RWPE2 (cell line): ENCODE data around the gene CADM4.
"Not testable (repeated sequence)": the region's sequence is repeated elsewhere in the genome, so short reads cannot be mapped to it uniquely, and the experiment has no call there.

Source experiments
- ATAC-seq: fragments of 200-7000 bp; cut with Tn5 transposase; 3 replicates; pipeline ENCODE4 v1.9.1; 2021; ENCODE audit warnings: low read depth
- DNase-seq: peaks from one replicate; pipeline ENCODE4 v3.0.0-alpha.2; 2020; ENCODE audit warnings: low spot score
- H3K27ac ChIP-seq: fragments of 450-650 bp; 2 replicates; pipeline ENCODE4 v1.5.1; 2017; ENCODE audit warnings: mild to moderate bottlenecking; ENCODE audit not compliant: poor library complexity, severe bottlenecking
- H3K27me3 ChIP-seq: fragments of 250-450 bp; sonication (Bioruptor Pico); 2 replicates; pipeline ENCODE4 v1.5.1; 2021; ENCODE audit warnings: mild to moderate bottlenecking, moderate library complexity; ENCODE audit not compliant: insufficient read depth, poor library complexity, severe bottlenecking
- H3K36me3 ChIP-seq: fragments of 250-450 bp; sonication (Bioruptor Pico); 2 replicates; pipeline ENCODE4 v1.5.1; 2020; ENCODE audit warnings: low read depth, mild to moderate bottlenecking, moderate library complexity
- H3K4me1 ChIP-seq: fragments of 250-450 bp; sonication (Bioruptor Pico); 2 replicates; pipeline ENCODE4 v1.5.1; 2021; ENCODE audit warnings: mild to moderate bottlenecking, moderate library complexity; ENCODE audit not compliant: insufficient read depth, poor library complexity, severe bottlenecking
- H3K4me3 ChIP-seq: fragments of 250-450 bp; sonication (Bioruptor Pico); 2 replicates; pipeline ENCODE4 v1.5.1; 2021; ENCODE audit warnings: mild to moderate bottlenecking, moderate library complexity; ENCODE audit not compliant: severe bottlenecking
- H3K9me3 ChIP-seq: fragments of 250-450 bp; sonication (Bioruptor Pico); 2 replicates; pipeline ENCODE4 v1.5.1; 2021; ENCODE audit warnings: mild to moderate bottlenecking, moderate library complexity; ENCODE audit not compliant: severe bottlenecking
- TF ChIP-seq, protein P1 (sequence below): fragments of 450-650 bp; IDR thresholded peaks from one replicate; pipeline ENCODE4 v1.5.1; 2017; ENCODE audit warnings: mild to moderate bottlenecking, moderate library complexity; ENCODE audit not compliant: poor library complexity, severe bottlenecking

The CADM4 gene

DNA sequence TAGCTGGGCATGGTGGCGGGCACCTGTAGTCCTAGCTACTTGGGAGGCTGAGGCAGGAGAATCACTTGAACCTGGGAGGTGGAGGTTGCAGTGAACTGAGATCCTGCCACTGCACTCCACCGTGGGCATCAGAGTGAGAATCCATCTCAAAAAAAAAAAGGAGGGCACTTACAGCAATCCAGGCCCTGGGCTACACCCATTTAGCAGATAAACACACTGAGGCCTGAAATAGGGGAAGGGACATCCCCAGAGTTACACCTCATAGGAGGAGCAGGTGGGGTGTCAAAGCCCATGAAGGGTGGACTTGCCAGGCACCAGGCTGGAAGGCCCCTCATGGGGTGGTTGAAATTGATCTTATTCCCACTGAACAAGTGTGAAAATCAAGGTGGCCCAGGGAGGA lies 44.3 kb upstream of the CADM4 start:
- Histone ChIP-seq H3K4me3 (no peak overlapping the region), H3K9me3 (no peaks in the 10 kb centered on the region), H3K27ac (no peak overlapping the region), H3K4me1 (peaks cover 9% of the 10 kb centered on the region), H3K36me3 (no peaks in the 10 kb centered on the region), H3K27me3 (no peaks in the 10 kb centered on the region)
- TF ChIP-seq, protein P1, sequence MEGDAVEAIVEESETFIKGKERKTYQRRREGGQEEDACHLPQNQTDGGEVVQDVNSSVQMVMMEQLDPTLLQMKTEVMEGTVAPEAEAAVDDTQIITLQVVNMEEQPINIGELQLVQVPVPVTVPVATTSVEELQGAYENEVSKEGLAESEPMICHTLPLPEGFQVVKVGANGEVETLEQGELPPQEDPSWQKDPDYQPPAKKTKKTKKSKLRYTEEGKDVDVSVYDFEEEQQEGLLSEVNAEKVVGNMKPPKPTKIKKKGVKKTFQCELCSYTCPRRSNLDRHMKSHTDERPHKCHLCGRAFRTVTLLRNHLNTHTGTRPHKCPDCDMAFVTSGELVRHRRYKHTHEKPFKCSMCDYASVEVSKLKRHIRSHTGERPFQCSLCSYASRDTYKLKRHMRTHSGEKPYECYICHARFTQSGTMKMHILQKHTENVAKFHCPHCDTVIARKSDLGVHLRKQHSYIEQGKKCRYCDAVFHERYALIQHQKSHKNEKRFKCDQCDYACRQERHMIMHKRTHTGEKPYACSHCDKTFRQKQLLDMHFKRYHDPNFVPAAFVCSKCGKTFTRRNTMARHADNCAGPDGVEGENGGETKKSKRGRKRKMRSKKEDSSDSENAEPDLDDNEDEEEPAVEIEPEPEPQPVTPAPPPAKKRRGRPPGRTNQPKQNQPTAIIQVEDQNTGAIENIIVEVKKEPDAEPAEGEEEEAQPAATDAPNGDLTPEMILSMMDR = no peak
- no peak for ATAC-seq
- DNase-seq = no peak

DNA sequence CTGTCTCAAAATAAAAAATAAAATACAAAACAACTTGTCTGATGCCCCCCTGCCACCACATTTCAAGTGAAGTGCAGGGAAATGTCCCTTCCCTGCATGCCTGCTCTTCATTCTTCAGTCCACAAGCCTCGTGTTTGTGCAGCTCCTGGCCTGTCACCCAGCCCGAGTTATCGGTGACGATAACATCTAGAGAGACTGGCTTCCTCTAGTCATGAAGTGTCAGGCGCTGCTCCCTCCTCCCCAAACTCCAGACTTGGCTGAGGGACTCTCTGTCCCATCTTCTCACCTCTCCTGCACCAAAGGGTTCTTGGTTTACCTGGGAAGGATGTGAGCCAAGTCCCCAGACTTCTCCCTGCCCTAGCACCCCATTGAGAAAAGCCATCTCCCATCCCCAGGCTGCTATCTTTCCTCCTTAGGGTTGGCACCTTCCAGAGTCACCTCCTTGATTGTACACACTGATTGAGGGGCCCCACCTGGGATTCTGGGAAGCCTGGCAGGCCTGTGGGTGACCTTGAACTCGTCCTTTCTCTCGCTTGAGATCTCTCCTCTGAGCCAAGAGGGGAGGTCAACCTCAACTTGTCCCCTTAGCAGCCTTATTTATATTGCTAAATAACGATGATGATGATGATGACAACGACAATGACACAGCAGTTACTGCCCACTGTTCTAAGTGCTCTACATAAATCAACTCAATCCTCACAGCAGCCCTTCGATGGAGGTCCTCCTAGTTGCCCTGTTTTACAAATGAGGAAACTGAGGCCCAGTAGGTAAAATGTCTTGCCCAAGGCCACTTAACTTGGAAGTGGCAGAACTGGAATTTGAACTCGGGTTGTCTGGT lies 43.4 kb upstream of the CADM4 start:
- no peaks in the 10 kb centered on the region for H3K9me3 ChIP-seq
- no peaks in the 10 kb centered on the region for H3K36me3 ChIP-seq
- H3K4me3 ChIP-seq = no peak overlapping the region
- TF ChIP-seq, protein P1 = no peak
- DNase-seq (no peak), ATAC-seq (no peak)
- H3K4me1 ChIP-seq = peaks cover 9% of the 10 kb centered on the region
- H3K27me3 ChIP-seq = no peaks in the 10 kb centered on the region
- no peak overlapping the region for H3K27ac ChIP-seq

DNA sequence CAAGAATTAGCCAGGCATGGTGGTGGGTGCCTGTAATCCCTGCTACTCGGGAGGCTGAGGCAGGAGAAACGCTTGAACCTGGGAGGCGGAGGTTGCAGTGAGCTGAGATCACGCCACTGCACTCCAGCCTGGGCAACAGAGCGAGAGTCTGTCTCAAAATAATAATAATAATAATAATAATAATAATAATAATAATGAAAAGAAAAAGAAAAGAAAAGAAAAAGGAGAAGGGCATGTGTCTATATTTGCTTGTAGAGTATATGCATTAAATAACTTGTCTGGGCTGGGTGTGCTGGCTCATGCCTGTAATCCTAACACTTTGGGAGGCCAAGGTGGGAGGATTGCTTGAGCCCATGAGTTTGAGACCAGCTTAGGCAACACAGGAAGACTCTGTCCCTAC lies 42.6 kb upstream of the CADM4 start:
- not testable (repeated sequence) for H3K27ac ChIP-seq, H3K4me1 ChIP-seq, H3K36me3 ChIP-seq, H3K4me3 ChIP-seq, H3K9me3 ChIP-seq, DNase-seq, H3K27me3 ChIP-seq, ATAC-seq

DNA sequence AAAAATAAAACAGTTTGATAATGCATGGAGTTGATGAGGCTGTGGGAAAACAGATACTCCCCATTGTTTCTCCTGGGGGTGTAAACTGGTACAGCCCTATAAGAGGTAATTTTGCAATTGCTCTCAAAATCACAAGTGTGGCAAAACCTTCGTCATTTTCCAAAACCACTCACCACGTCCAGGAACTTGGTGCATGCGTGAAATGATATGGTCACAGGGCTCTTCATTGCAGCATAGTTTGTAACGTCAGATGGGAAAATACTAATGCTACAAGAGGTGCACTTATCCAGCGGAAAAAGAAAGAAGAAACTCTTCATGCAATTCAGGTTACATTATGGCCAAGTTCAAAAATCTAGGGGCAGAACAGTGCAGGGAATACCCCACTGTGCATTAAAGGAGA lies 42.2 kb upstream of the CADM4 start:
- TF ChIP-seq, protein P1 = no peak
- Histone ChIP-seq H3K4me1 (peaks cover 2% of the 10 kb centered on the region), H3K27me3 (no peaks in the 10 kb centered on the region), H3K4me3 (no peak overlapping the region), H3K9me3 (no peaks in the 10 kb centered on the region), H3K27ac (no peak overlapping the region), H3K36me3 (no peaks in the 10 kb centered on the region)
- ATAC-seq (no peak), DNase-seq (no peak)

DNA sequence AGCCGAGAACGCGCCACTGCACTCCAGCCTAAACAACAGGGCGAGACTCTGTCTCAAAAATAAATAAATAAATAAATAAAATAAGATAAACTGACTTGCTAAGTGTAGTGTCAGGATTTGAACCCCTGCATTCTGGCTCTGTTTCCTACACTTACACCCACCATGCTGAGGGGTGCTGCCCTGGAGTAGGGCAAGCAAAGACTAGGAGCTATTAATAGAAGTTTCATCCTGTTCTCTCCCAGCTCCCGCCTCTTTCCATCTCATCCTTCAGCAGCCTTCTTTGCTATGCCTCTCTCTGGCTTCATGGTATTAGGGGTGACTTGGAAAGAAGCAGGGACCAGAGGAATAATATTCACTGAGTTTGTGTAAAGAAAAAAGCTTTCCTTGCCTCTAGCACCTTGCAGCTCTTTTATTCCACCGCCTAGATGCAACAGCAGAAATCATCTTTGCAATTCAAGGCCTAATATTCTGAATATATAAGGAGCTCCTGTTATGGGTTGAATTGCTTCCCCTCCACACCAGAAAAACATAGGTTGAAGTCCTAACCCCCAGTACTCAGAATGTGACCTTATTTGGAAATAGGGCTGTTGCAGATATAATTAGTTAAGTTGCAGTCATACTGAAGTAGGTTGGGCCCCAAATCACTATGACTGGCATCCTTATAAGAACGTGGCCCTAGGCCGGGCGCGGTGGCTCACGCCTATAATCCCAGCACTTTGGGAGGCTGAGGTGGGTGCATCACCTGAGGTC lies 39.0 kb upstream of the CADM4 start:
- no peak for ATAC-seq
- TF ChIP-seq, protein P1 = no peak
- Histone ChIP-seq H3K36me3 (no peaks in the 10 kb centered on the region), H3K27me3 (no peaks in the 10 kb centered on the region), H3K4me1 (peaks cover 13% of the 10 kb centered on the region), H3K9me3 (no peaks in the 10 kb centered on the region), H3K27ac (no peak overlapping the region), H3K4me3 (no peak overlapping the region)
- no peak for DNase-seq
